Measurements from ENCODE around the gene NEUROD2. TPM values are rescaled to one million over a fixed set of nuclear protein-coding genes. Genes with fewer than 3 reads are reported as not detected.

The NEUROD2 gene
- total and polyA plus RNA-seq, 2 of the 13 experiments (the other 11 are each of a cell fraction or from before 2014, with no cell fraction given) = not detected

DNA sequence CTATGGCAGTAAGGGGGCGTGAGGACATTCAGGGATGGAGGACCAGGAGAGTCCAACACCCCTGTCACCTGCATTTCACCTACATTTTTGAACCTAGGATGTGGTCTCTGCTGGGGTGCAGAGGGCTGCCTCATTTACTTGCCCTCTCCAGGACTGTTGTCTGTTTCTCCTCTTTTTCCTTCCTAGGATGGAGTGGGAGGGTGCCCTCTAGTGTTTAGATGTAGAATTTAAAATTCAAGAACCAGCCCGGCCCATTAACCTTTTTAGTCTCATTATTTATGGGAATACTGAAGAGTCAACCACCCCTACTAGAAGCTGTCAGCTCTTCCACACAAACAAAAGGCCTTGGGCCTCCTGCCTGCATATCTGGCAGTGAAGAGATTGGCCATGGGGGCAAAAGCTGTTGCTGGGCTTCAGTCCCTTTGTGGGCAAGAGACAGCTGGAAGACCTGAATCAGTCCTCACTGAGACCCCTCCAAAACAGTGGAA is 26.7 kb upstream of the NEUROD2 start:
- Histone ChIP-seq H3K4me2 (ENCODE audit: low read depth, low read length) (no peak overlapping the region), H3K79me2 (ENCODE audit: insufficient read depth, low read length) (peaks cover 19% of the 10 kb centered on the region), H4K20me1 (ENCODE audit: insufficient read depth, low read length) (no peaks in the 10 kb centered on the region), H3K36me3 (replicated peaks in 1 of 2; ENCODE audit: control insufficient read depth in 1 of 2, insufficient read depth in 2 of 2, low read length in 2 of 2) (no peaks in the 10 kb centered on the region), H3K27me3 (ENCODE audit: control insufficient read depth in 1 of 2, insufficient read depth in 2 of 2, low read length in 2 of 2) (peaks cover 4 to 34% of the 10 kb centered on the region in 2 experiments; a peak in 3 of 5 replicates), H3K9ac (ENCODE audit: insufficient read depth, low read depth, low read length) (no peak overlapping the region), H3K27ac (ENCODE audit: extremely low read length, insufficient read depth, low read length) (no peak overlapping the region), H3K9me3 (ENCODE audit: low read length) (no peaks in the 10 kb centered on the region), H3K4me1 (ENCODE audit: insufficient read depth, low read length) (peaks cover 86% of the 10 kb centered on the region), H3K4me3 (replicated peaks in 1 of 3; ENCODE audit: insufficient read depth in 1 of 3, low read depth in 2 of 3, low read length in 3 of 3) (no peak overlapping the region), H2AFZ (ENCODE audit: low read length) (no peak overlapping the region)
- FAIRE-seq = peak; percentile 82
- ChIA-PET CTCF (ENCODE audit: low intra/inter-chr PET ratio, low total read pairs) (interaction anchor here (0.9 to 5.6 kb wide), 4 partner anchors 11 to 120 kb away, joined by 5 to 70 read pairs (median 8); no protein-coding TSS in a partner anchor), POLR2A (interaction anchor here (1.0 to 2.6 kb wide), 4 partner anchors 11 to 40 kb away, joined by 3 to 7 read pairs (median 4); no protein-coding TSS in a partner anchor)
- intact Hi-C loops (cut with micrococcal nuclease; ENCODE audit: unreplicated experiment) (loop anchor here (1.0 kb wide), 1 partner anchor 11 kb away; no protein-coding TSS in a partner anchor), in situ Hi-C loops (cut with HindIII; ENCODE audit: extremely low pct_ligation_motif_present, low pct_unique_long_range_greater_than_20kb) (no loop called here)
- DNase-seq (ENCODE audit: low spot score) = no peak
- no peak for ATAC-seq
- BruUV-seq (replicated peaks) = no TSS peak
- 20% methylated on average over 2 of the region's 2 CpGs for WGBS (ENCODE audit: low lambda C conversion rate)
- TF ChIP-seq XRCC5 (optimal IDR thresholded peaks at IDR 0.05; ENCODE audit: low read length) (peak; percentile 45), DPF2 (CRISPR knock-in tag; IDR thresholded peaks at IDR 0.05; ENCODE audit: borderline replicate concordance, low read depth) (no peak), CREM (IDR thresholded peaks at IDR 0.05) (no peak), CREM (CRISPR knock-in tag; IDR thresholded peaks at IDR 0.05) (no peak), EED (CRISPR knock-in tag; IDR thresholded peaks at IDR 0.05) (0 out of 2 replicates have a peak, but pooled peaks have one; percentile 68), ZMAT3 (CRISPR knock-in tag; conservative IDR thresholded peaks at IDR 0.05) (no peak), SMARCC2 (IDR thresholded peaks at IDR 0.05) (no peak), ZNF747 (CRISPR knock-in tag; IDR thresholded peaks at IDR 0.05; ENCODE audit: borderline replicate concordance) (0 out of 2 replicates have a peak, but pooled peaks have one; percentile 35), TAF1 (CRISPR knock-in tag; IDR thresholded peaks at IDR 0.05) (no peak), HNF4A (CRISPR knock-in tag; IDR thresholded peaks at IDR 0.05) (no peak), ZNF772 (CRISPR knock-in tag; IDR thresholded peaks at IDR 0.05) (0 out of 2 replicates have a peak, but pooled peaks have one; percentile 44), KLF12 (CRISPR knock-in tag; IDR thresholded peaks at IDR 0.05; ENCODE audit: borderline replicate concordance) (no peak), ZFP82 (CRISPR knock-in tag; IDR thresholded peaks at IDR 0.05; ENCODE audit: borderline replicate concordance) (no peak), STAG1 (CRISPR knock-in tag; IDR thresholded peaks at IDR 0.05) (peak; percentile 33), ZNF788 (CRISPR knock-in tag; IDR thresholded peaks at IDR 0.05; ENCODE audit: borderline replicate concordance) (peak; percentile 57; the same call in 1 of the 2 replicates), ERF (CRISPR knock-in tag; IDR thresholded peaks at IDR 0.05) (0 out of 2 replicates have a peak, but pooled peaks have one; percentile 21), ARHGAP35 (CRISPR knock-in tag; IDR thresholded peaks at IDR 0.05; ENCODE audit: borderline replicate concordance) (0 out of 2 replicates have a peak, but pooled peaks have one; percentile 28)
- TF ChIP-seq, protein P1, sequence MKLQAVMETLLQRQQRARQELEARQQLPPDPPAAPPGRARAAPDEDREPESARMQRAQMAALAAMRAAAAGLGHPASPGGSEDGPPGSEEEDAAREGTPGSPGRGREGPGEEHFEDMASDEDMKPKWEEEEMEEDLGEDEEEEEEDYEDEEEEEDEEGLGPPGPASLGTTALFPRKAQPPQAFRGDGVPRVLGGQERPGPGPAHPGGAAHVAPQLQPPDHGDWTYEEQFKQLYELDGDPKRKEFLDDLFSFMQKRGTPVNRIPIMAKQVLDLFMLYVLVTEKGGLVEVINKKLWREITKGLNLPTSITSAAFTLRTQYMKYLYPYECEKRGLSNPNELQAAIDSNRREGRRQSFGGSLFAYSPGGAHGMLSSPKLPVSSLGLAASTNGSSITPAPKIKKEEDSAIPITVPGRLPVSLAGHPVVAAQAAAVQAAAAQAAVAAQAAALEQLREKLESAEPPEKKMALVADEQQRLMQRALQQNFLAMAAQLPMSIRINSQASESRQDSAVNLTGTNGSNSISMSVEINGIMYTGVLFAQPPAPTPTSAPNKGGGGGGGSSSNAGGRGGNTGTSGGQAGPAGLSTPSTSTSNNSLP (IDR thresholded peaks at IDR 0.05; ENCODE audit: low read depth, low read length) = peak; percentile 69; the same call in 1 of the 2 replicates
- TF ChIP-seq, protein P2, sequence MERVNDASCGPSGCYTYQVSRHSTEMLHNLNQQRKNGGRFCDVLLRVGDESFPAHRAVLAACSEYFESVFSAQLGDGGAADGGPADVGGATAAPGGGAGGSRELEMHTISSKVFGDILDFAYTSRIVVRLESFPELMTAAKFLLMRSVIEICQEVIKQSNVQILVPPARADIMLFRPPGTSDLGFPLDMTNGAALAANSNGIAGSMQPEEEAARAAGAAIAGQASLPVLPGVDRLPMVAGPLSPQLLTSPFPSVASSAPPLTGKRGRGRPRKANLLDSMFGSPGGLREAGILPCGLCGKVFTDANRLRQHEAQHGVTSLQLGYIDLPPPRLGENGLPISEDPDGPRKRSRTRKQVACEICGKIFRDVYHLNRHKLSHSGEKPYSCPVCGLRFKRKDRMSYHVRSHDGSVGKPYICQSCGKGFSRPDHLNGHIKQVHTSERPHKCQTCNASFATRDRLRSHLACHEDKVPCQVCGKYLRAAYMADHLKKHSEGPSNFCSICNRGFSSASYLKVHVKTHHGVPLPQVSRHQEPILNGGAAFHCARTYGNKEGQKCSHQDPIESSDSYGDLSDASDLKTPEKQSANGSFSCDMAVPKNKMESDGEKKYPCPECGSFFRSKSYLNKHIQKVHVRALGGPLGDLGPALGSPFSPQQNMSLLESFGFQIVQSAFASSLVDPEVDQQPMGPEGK (CRISPR knock-in tag; IDR thresholded peaks at IDR 0.05) = peak; percentile 36; the same call in 1 of the 2 replicates
- TF ChIP-seq, protein P3, sequence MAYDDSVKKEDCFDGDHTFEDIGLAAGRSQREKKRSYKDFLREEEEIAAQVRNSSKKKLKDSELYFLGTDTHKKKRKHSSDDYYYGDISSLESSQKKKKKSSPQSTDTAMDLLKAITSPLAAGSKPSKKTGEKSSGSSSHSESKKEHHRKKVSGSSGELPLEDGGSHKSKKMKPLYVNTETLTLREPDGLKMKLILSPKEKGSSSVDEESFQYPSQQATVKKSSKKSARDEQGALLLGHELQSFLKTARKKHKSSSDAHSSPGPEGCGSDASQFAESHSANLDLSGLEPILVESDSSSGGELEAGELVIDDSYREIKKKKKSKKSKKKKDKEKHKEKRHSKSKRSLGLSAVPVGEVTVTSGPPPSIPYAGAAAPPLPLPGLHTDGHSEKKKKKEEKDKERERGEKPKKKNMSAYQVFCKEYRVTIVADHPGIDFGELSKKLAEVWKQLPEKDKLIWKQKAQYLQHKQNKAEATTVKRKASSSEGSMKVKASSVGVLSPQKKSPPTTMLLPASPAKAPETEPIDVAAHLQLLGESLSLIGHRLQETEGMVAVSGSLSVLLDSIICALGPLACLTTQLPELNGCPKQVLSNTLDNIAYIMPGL (CRISPR knock-in tag; IDR thresholded peaks at IDR 0.05; ENCODE audit: borderline replicate concordance in 1 of 2, low read depth in 1 of 2) = 0 out of 4 replicates have a peak, but pooled peaks of 1 of the 2 experiments have one; percentile 23

Measured in HepG2 (cell line).